Measurements from ENCODE around the gene FEZF1.

- TF ChIP-seq POLR2A (IDR thresholded peaks at IDR 0.05; ENCODE audit: low read depth, low read length): no peak
- no peak for TF ChIP-seq POLR2AphosphoS5 (IDR thresholded peaks at IDR 0.05; ENCODE audit: low read depth, low read length)
- TF ChIP-seq TAF1 (IDR thresholded peaks at IDR 0.05; ENCODE audit: low read depth, low read length): no peak
- TF ChIP-seq SPI1 (IDR thresholded peaks at IDR 0.05; ENCODE audit: low read depth, low read length): no peak
Measured at GRCh38 chr7:122262246-122262645, 42.3 kb downstream of the FEZF1 start.
